Suprapubic skin (tissue), 4 donors: ENCODE measurements around the gene SERPINB1.

Experiments
- CTCF ChIP-seq, 2 donors: fragments of 200-600 bp in 1 of 2; fragments of 450-650 bp in 1 of 2; sonication (generic) in 1 of 2; IDR thresholded peaks; one replicate each; pipeline ENCODE4 v1.5.1; 2016 to 2019; ENCODE audit warnings: antibody characterized with exemption in 2 of 2, mild to moderate bottlenecking in 1 of 2, moderate library complexity in 1 of 2
- POLR2A ChIP-seq, 2 donors: fragments of 450-650 bp; IDR thresholded peaks; one replicate each; pipeline ENCODE4 v1.6.1; 2017; ENCODE audit warnings: antibody characterized with exemption in 2 of 2, mild to moderate bottlenecking in 2 of 2, moderate library complexity in 2 of 2
- POLR2AphosphoS5 ChIP-seq, 3 donors: sonication (generic); formaldehyde crosslinking; IDR thresholded peaks; one replicate each; pipeline ENCODE4 v1.6.1; 2017; ENCODE audit warnings: antibody characterized with exemption in 3 of 3

GRCh38 chr6:2791450-2791974 lies 50.2 kb downstream of the SERPINB1 start:
- no peak for TF ChIP-seq POLR2A (IDR thresholded peaks at IDR 0.05)
- TF ChIP-seq CTCF (IDR thresholded peaks at IDR 0.05) = no peak
- TF ChIP-seq POLR2AphosphoS5 (IDR thresholded peaks at IDR 0.05) = no peak
